GM23248 (cell line): ENCODE data around the gene SH3GL1. TPM values are rescaled to one million over a fixed set of nuclear protein-coding genes. Genes with fewer than 3 reads are reported as not detected.

Experiments used
- DNase-seq: peaks from one replicate; pipeline ENCODE4 v3.0.0-alpha.2; 2015
- H2AFZ ChIP-seq: fragments of 200-600 bp; sonication (generic); 2 replicates; pipeline ENCODE4 v1.6.1; 2016; ENCODE audit warnings: antibody characterized with exemption
- H3F3A ChIP-seq: fragments of 200-600 bp; sonication (generic); 2 replicates; pipeline ENCODE4 v1.6.1; 2016; ENCODE audit warnings: mild to moderate bottlenecking, antibody characterized with exemption, mixed run types; ENCODE audit not compliant: insufficient read depth
- H3K27ac ChIP-seq: fragments of 200-600 bp; sonication (generic); 2 replicates; pipeline ENCODE4 v1.5.1; 2016; ENCODE audit warnings: mild to moderate bottlenecking
- H3K27me3 ChIP-seq: fragments of 200-600 bp; sonication (generic); replicated peaks from 2 replicates; pipeline ENCODE4 v1.6.1; 2016; ENCODE audit warnings: mild to moderate bottlenecking; ENCODE audit not compliant: insufficient read depth
- H3K36me3 ChIP-seq: fragments of 200-600 bp; sonication (generic); 2 replicates; pipeline ENCODE4 v1.6.1; 2016; ENCODE audit warnings: low read depth, mild to moderate bottlenecking
- H3K4me1 ChIP-seq: fragments of 200-600 bp; sonication (generic); 2 replicates; pipeline ENCODE4 v1.6.1; 2016; ENCODE audit warnings: mild to moderate bottlenecking; ENCODE audit not compliant: insufficient read depth
- H3K4me2 ChIP-seq: fragments of 200-600 bp; sonication (generic); one replicate; pipeline ENCODE4 v1.6.1; 2016; ENCODE audit warnings: mild to moderate bottlenecking; ENCODE audit not compliant: unreplicated experiment
- H3K4me3 ChIP-seq: fragments of 200-600 bp; sonication (generic); 2 replicates; pipeline ENCODE4 v1.5.1; 2016; ENCODE audit warnings: mild to moderate bottlenecking
- H3K79me2 ChIP-seq: fragments of 200-600 bp; sonication (generic); 2 replicates; pipeline ENCODE4 v1.6.1; 2016; ENCODE audit warnings: mild to moderate bottlenecking; ENCODE audit not compliant: insufficient read depth
- H3K9ac ChIP-seq: fragments of 200-600 bp; sonication (generic); 2 replicates; pipeline ENCODE4 v1.6.1; 2016; ENCODE audit warnings: mild to moderate bottlenecking
- H3K9me2 ChIP-seq: fragments of 200-600 bp; sonication (generic); 2 replicates; pipeline ENCODE4 v1.6.1; 2016; ENCODE audit warnings: mixed run types, mild to moderate bottlenecking, moderate library complexity; ENCODE audit not compliant: insufficient read depth
- H3K9me3 ChIP-seq: fragments of 200-600 bp; sonication (generic); one replicate; pipeline ENCODE4 v1.6.1; 2017; ENCODE audit warnings: low read depth
- H4K20me1 ChIP-seq: fragments of 200-600 bp; sonication (generic); 2 replicates; pipeline ENCODE4 v1.6.0; 2016; ENCODE audit not compliant: insufficient read depth
- EZH2 ChIP-seq: fragments of 200-600 bp; sonication (generic); IDR thresholded peaks from 2 replicates; pipeline ENCODE4 v1.6.1; 2018; ENCODE audit warnings: antibody characterized with exemption, mild to moderate bottlenecking; ENCODE audit not compliant: insufficient read depth, poor library complexity, severe bottlenecking
- EZH2phosphoT487 ChIP-seq: fragments of 200-600 bp; sonication (generic); IDR thresholded peaks from 2 replicates; pipeline ENCODE4 v1.6.1; 2018; ENCODE audit warnings: antibody characterized with exemption, moderate library complexity, mild to moderate bottlenecking, low read depth; ENCODE audit not compliant: insufficient read depth
- WGBS, 2 experiments: methylation state at CpG; one replicate each; pipeline ENCODE4 v1.1.6; 2015 to 2017; ENCODE audit warnings: low lambda C conversion rate in 2 of 2, low coverage in 1 of 2; ENCODE audit errors: missing lambda C conversion rate in 2 of 2; 5-methylcytosine and 5-hydroxymethylcytosine counted together
- in situ Hi-C: fragments of 300-500 bp; cut with MboI; formaldehyde crosslinking; loops from 2 replicates; pipeline ENCODE4 v1.15.0; 2020
- polyA plus RNA-seq: library from polyadenylated mRNA; unstranded; fragments of >200 nt; fragmentation: Nextera tagmentation; extraction: Ambion mirVana; gene quantifications from 2 replicates; pipeline ENCODE4 v1.2.1, GENCODE V29; 2016
- total RNA-seq: library from RNA; depleted of rRNA; stranded (reverse); fragments of >200 nt; shearing (Covaris generic); gene quantifications from 2 replicates; pipeline ENCODE4 v1.2.3, GENCODE V29; 2014

SH3GL1 gene
- total and polyA plus RNA-seq, 2 experiments from 2014 or later, result 141 to 151 TPM

GRCh38 chr19:4399812-4400134 lies 574 bp downstream of the SH3GL1 start:
- Histone ChIP-seq H3K9me3 (no peaks in the 10 kb centered on the region), H3K9ac (peak overlapping the region; percentile 100), H3K4me2 (peak overlapping the region; percentile 96), H3K4me1 (peaks cover 49% of the 10 kb centered on the region), H3K79me2 (peaks cover 81% of the 10 kb centered on the region), H3K36me3 (no peaks in the 10 kb centered on the region; the same call in 1 of the 2 replicates), H3K27me3 (no peaks in the 10 kb centered on the region), H3K27ac (peak overlapping the region; percentile 96), H3K4me3 (peak overlapping the region; percentile 95), H3K9me2 (no peaks in the 10 kb centered on the region), H2AFZ (0 out of 2 replicates have a peak overlapping the region, but pooled peaks have one; percentile 8), H3F3A (peaks cover 21% of the 10 kb centered on the region), H4K20me1 (no peaks in the 10 kb centered on the region)
- WGBS, 2 experiments, result 0 to 1% methylated on average over 8 to 12 of the region's 12 CpGs
- in situ Hi-C loops, result no loop called here
- TF ChIP-seq EZH2phosphoT487, result no peak
- TF ChIP-seq EZH2, result no peak
- peak; percentile 65 for DNase-seq

- H3K9ac ChIP-seq, result peak overlapping the region; percentile 100; the same call in 1 of the 2 replicates
- peaks cover 86% of the 10 kb centered on the region for H3K79me2 ChIP-seq
Observed at GRCh38 chr19:4396949-4397783, 3.2 kb downstream of the SH3GL1 start.

GRCh38 chr19:4393947-4394590 lies 6.3 kb downstream of the SH3GL1 start:
- no peak for TF ChIP-seq EZH2
- no peak for TF ChIP-seq EZH2phosphoT487
- DNase-seq, result peak; percentile 73
- Histone ChIP-seq H2AFZ (no peak overlapping the region), H3K9me3 (no peaks in the 10 kb centered on the region), H3K79me2 (peaks cover 100% of the 10 kb centered on the region), H3K4me1 (peaks cover 76% of the 10 kb centered on the region), H4K20me1 (peaks cover 10% of the 10 kb centered on the region; the same call in 1 of the 2 replicates), H3K4me2 (peak overlapping the region; percentile 76), H3F3A (peaks cover 63% of the 10 kb centered on the region), H3K4me3 (peak overlapping the region; percentile 59), H3K36me3 (no peaks in the 10 kb centered on the region; the same call in 1 of the 2 replicates), H3K9me2 (no peaks in the 10 kb centered on the region), H3K9ac (peak overlapping the region; percentile 67), H3K27me3 (no peaks in the 10 kb centered on the region), H3K27ac (peak overlapping the region; percentile 77)
- WGBS, 2 experiments, result 10 to 12% methylated on average over 8 of the region's 8 CpGs
- in situ Hi-C loops, result no loop called here

More at GRCh38 chr19:4396949-4397783, 3.2 kb downstream of the SH3GL1 start:
- Histone ChIP-seq H2AFZ (no peak overlapping the region), H3K4me1 (peaks cover 56% of the 10 kb centered on the region), H3K27ac (peak overlapping the region; percentile 37), H3K36me3 (no peaks in the 10 kb centered on the region; the same call in 1 of the 2 replicates), H3K9me2 (no peaks in the 10 kb centered on the region), H3K9me3 (no peaks in the 10 kb centered on the region), H3K4me2 (peak overlapping the region; percentile 96), H3K4me3 (peak overlapping the region; percentile 27), H3F3A (peaks cover 42% of the 10 kb centered on the region), H4K20me1 (no peaks in the 10 kb centered on the region), H3K27me3 (no peaks in the 10 kb centered on the region)
- TF ChIP-seq EZH2, result no peak
- no peak for TF ChIP-seq EZH2phosphoT487
- in situ Hi-C loops, result no loop called here
- whole genome bisulfite sequencing, 2 experiments, result 34 to 37% methylated on average over 15 of the region's 15 CpGs
- peak; percentile 56 for DNase-seq

GRCh38 chr19:4391701-4392483 lies 8.5 kb downstream of the SH3GL1 start:
- H3K36me3 ChIP-seq, result no peaks in the 10 kb centered on the region; the same call in 1 of the 2 replicates

More at GRCh38 chr19:4391701-4392483, 8.5 kb downstream of the SH3GL1 start:
- Histone ChIP-seq H3K27ac (peak overlapping the region; percentile 83), H4K20me1 (peaks cover 19% of the 10 kb centered on the region; the same call in 1 of the 2 replicates), H3K4me2 (peak overlapping the region; percentile 69), H3K9me3 (no peaks in the 10 kb centered on the region), H3K4me1 (peaks cover 63% of the 10 kb centered on the region), H3K9me2 (no peaks in the 10 kb centered on the region), H3K27me3 (no peaks in the 10 kb centered on the region), H3K79me2 (peaks cover 100% of the 10 kb centered on the region), H3K4me3 (peak overlapping the region; percentile 52), H3F3A (peaks cover 58% of the 10 kb centered on the region), H3K9ac (peak overlapping the region; percentile 70), H2AFZ (no peak overlapping the region)
- WGBS, 2 experiments, result 16% methylated on average over 19 to 20 of the region's 20 CpGs
- in situ Hi-C loops, result no loop called here
- TF ChIP-seq EZH2phosphoT487 (no peak), EZH2 (no peak)
- peak; percentile 78 for DNase-seq
